Hepatocyte (in vitro differentiated cells): ENCODE data around the gene RIPK4. TPM values are rescaled to one million over a fixed set of nuclear protein-coding genes. Genes with fewer than 3 reads are reported as not detected.

Source experiments
- DNase-seq: peaks from one replicate; pipeline ENCODE4 v3.0.0-alpha.2; 2016; ENCODE audit warnings: low spot score
- H2AFZ ChIP-seq: fragments of 200-600 bp; sonication (generic); 2 replicates; pipeline ENCODE4 v1.6.0; 2016; ENCODE audit warnings: antibody characterized with exemption, mild to moderate bottlenecking
- H3K27ac ChIP-seq: fragments of 200-600 bp; sonication (generic); 2 replicates; pipeline ENCODE4 v1.5.1; 2016; ENCODE audit warnings: mild to moderate bottlenecking
- H3K27me3 ChIP-seq: fragments of 200-600 bp; sonication (generic); 2 replicates; pipeline ENCODE4 v1.6.1; 2016
- H3K36me3 ChIP-seq: fragments of 200-600 bp; sonication (generic); replicated peaks from 2 replicates; pipeline ENCODE4 v1.5.1; 2016; ENCODE audit warnings: low read depth; ENCODE audit not compliant: insufficient read depth
- H3K4me1 ChIP-seq: fragments of 200-600 bp; sonication (generic); 2 replicates; pipeline ENCODE4 v1.5.1; 2016; ENCODE audit warnings: mild to moderate bottlenecking, moderate library complexity; ENCODE audit not compliant: insufficient read depth
- H3K4me2 ChIP-seq: fragments of 200-600 bp; sonication (generic); 2 replicates; pipeline ENCODE4 v1.6.0; 2016
- H3K4me3 ChIP-seq: fragments of 200-600 bp; sonication (generic); 2 replicates; pipeline ENCODE4 v1.5.1; 2016; ENCODE audit warnings: mild to moderate bottlenecking
- H3K79me2 ChIP-seq: fragments of 200-600 bp; sonication (generic); 2 replicates; pipeline ENCODE4 v1.6.0; 2017; ENCODE audit warnings: mild to moderate bottlenecking
- H3K9me2 ChIP-seq: fragments of 200-600 bp; sonication (generic); replicated peaks from 2 replicates; pipeline ENCODE4 v1.6.0; 2017; ENCODE audit warnings: mild to moderate bottlenecking; ENCODE audit not compliant: insufficient read depth
- H3K9me3 ChIP-seq: fragments of 200-600 bp; sonication (generic); 2 replicates; pipeline ENCODE4 v1.5.1; 2016; ENCODE audit warnings: low read depth, mild to moderate bottlenecking
- H4K20me1 ChIP-seq: fragments of 200-600 bp; sonication (generic); 2 replicates; pipeline ENCODE4 v1.6.0; 2016; ENCODE audit warnings: mild to moderate bottlenecking; ENCODE audit not compliant: insufficient read depth, poor library complexity, severe bottlenecking
- EZH2 ChIP-seq: fragments of 200-600 bp; sonication (generic); IDR thresholded peaks from 2 replicates; pipeline ENCODE4 v1.6.1; 2016; ENCODE audit warnings: antibody characterized with exemption, mild to moderate bottlenecking, borderline replicate concordance
- EZH2phosphoT487 ChIP-seq: fragments of 200-600 bp; sonication (generic); IDR thresholded peaks from one replicate; pipeline ENCODE4 v1.6.1; 2018; ENCODE audit warnings: antibody characterized with exemption, mild to moderate bottlenecking, low read depth, moderate library complexity; ENCODE audit not compliant: unreplicated experiment, severe bottlenecking
- WGBS: methylation state at CpG from one replicate; pipeline ENCODE4 v1.1.6; 2016; ENCODE audit warnings: low lambda C conversion rate; ENCODE audit errors: missing lambda C conversion rate; 5-methylcytosine and 5-hydroxymethylcytosine counted together
- polyA plus RNA-seq: library from polyadenylated mRNA; unstranded; fragments of >200 nt; fragmentation: Nextera tagmentation; extraction: Ambion mirVana; gene quantifications from 2 replicates; pipeline ENCODE4 v1.2.1, GENCODE V29; 2016
- total RNA-seq: library from RNA; depleted of rRNA; stranded (reverse); fragments of >200 nt; gene quantifications from 2 replicates; pipeline ENCODE4 v1.2.3, GENCODE V29; 2014
- TF ChIP-seq, protein P1 (sequence below): fragments of 200-600 bp; sonication (generic); IDR thresholded peaks from 2 replicates; pipeline ENCODE4 v1.5.1; 2016; ENCODE audit warnings: antibody characterized with exemption, mild to moderate bottlenecking; ENCODE audit not compliant: poor library complexity

Gene RIPK4
- 19.7 and 32.8 TPM in 2 replicates for total RNA-seq
- polyA plus RNA-seq, result 28.1 and 31.0 TPM in 2 replicates

DNA sequence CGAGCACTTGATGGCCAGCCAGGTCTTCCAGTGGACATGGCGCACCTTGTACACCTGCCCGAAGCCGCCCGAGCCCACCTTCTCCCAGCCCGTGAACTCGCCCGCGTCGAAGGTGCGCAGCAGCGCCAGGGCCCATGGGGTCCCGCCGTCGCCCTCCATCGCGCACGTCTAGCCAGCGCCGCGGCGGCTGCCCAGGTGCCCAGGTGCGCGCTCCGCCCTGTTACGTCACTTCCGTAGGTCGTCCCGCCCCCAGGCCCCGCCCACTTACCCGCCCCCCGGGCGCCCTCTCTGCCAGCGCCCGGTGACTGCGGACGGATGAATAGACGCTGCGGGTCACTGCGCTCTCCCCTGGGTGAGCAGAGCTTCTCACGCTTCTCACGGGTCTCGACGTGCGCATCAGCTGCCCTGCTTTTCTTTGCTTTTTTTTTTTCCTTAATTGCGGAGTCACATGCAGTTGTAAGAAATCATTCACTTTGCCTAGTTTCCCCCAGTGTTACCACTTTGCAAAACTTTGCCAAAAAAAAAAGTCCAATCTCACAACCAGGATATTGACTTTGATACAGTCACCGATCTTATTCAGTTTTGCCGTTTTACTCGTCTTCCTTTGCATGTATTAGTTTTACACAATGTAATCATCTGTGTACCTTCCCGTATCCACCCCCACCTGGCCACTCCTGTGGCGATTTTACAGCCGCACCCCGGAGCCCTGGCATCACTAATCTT lies at the start of gene RIPK4:
Gene RIPK4, minus strand, starts transcription at position 170 of the 723 bp plus-strand sequence. Its CDS starts 11 bp downstream, at position 159.
- Histone ChIP-seq H2AFZ (peak within 1 kb of the TSS; percentile 13), H3K9me2 (no peaks in the 10 kb centered on the region), H3K4me3 (peak within 1 kb of the TSS; percentile 51), H3K79me2 (peaks cover 47% of the 10 kb centered on the region), H3K27me3 (peaks cover 24% of the 10 kb centered on the region), H3K27ac (peak within 1 kb of the TSS; percentile 94), H3K4me1 (peaks cover 26% of the 10 kb centered on the region), H3K36me3 (no peaks in the 10 kb centered on the region), H3K9me3 (no peaks in the 10 kb centered on the region), H3K4me2 (peak within 1 kb of the TSS; percentile 70), H4K20me1 (peaks cover 41% of the 10 kb centered on the region)
- TF ChIP-seq EZH2phosphoT487 (peak; percentile 22), EZH2 (no peak)
- TF ChIP-seq, protein P1, sequence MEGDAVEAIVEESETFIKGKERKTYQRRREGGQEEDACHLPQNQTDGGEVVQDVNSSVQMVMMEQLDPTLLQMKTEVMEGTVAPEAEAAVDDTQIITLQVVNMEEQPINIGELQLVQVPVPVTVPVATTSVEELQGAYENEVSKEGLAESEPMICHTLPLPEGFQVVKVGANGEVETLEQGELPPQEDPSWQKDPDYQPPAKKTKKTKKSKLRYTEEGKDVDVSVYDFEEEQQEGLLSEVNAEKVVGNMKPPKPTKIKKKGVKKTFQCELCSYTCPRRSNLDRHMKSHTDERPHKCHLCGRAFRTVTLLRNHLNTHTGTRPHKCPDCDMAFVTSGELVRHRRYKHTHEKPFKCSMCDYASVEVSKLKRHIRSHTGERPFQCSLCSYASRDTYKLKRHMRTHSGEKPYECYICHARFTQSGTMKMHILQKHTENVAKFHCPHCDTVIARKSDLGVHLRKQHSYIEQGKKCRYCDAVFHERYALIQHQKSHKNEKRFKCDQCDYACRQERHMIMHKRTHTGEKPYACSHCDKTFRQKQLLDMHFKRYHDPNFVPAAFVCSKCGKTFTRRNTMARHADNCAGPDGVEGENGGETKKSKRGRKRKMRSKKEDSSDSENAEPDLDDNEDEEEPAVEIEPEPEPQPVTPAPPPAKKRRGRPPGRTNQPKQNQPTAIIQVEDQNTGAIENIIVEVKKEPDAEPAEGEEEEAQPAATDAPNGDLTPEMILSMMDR, result no peak
- peak; percentile 95 for DNase-seq
- 1% methylated on average over 48 of the region's 53 CpGs for WGBS

DNA sequence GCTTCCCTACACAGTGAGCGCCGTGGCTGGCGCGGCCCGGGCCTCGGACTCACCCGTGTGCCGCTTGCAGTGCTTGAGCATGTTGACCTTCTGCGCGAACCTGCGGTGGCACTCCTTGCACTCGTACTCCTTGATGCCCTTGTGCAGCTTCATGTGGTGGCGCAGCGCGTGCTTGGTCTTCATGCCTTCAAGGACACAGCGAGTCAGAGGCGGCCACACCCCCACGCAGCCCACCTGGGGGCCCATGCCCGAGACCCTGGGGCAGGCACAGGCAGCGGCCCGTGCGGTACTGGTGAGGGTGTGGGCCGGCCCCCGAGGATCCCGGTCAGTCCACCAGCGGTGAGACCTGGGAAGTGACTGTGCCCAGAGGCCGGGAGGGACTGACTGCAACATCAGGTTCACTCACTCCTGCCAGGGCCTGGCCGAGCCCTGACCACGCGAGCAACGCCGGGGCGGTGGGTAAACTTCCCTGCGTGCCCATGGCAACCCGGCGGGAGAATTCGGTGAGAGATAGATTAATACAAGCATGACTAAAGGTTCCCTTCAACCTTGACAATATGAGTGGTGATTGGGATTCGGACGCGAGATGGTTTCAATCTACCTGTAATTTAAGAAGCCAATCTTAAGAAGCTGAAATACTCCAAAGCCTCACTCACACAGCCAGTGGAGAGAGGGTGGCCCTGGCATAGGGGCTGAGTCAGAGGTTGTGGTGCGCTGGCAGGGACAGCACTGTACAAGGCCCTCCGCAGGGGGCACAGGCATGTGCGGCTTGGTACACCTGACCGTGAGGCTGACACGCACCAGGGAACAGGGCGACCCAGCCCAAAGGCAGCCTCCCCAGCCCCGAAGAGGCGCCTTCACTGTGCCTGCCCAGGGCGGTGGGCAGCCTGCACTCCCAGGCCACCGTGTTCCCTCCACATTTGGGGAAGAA lies 49.1 kb upstream of the RIPK4 start:
- H3K9me2 ChIP-seq, result no peaks in the 10 kb centered on the region
- H4K20me1 ChIP-seq, result no peaks in the 10 kb centered on the region
- no peaks in the 10 kb centered on the region for H3K4me1 ChIP-seq
- 96% methylated on average over 48 of the region's 50 CpGs for WGBS
- H3K4me3 ChIP-seq, result no peak overlapping the region
- H3K27ac ChIP-seq, result no peak overlapping the region
- no peaks in the 10 kb centered on the region for H3K9me3 ChIP-seq
- no peaks in the 10 kb centered on the region for H3K27me3 ChIP-seq
- no peak overlapping the region for H3K4me2 ChIP-seq
- H2AFZ ChIP-seq, result no peak overlapping the region
- TF ChIP-seq, protein P1, result no peak
- TF ChIP-seq EZH2, result no peak
- TF ChIP-seq EZH2phosphoT487, result no peak
- DNase-seq, result no peak
- no peaks in the 10 kb centered on the region for H3K79me2 ChIP-seq
- no peaks in the 10 kb centered on the region for H3K36me3 ChIP-seq

DNA sequence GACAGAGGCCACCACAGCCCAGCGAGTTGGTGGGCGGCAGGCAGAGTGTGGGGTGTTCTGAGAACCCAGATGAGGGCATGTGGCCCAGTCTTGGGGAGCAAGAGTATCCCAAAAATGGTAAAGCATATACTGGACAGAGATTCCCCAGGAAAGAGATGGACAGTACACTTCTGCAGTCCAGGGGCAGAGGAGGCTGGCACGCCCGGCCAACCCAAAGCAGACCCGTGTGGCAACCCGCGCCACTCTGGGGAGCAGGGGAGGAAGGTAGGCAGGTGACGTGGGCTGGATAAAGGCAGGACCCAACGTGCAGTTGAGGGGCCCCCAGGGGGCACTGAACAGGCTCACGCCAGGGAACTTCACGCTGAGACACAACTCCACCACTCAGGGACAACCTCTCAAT lies 46.4 kb upstream of the RIPK4 start:
- H3K4me1 ChIP-seq, result no peaks in the 10 kb centered on the region
- H3K27ac ChIP-seq, result no peak overlapping the region
- H3K9me3 ChIP-seq, result no peaks in the 10 kb centered on the region
- no peak overlapping the region for H3K4me3 ChIP-seq
- no peak overlapping the region for H3K4me2 ChIP-seq
- TF ChIP-seq EZH2, result no peak
- TF ChIP-seq EZH2phosphoT487, result no peak
- TF ChIP-seq, protein P1, result no peak
- H4K20me1 ChIP-seq, result no peaks in the 10 kb centered on the region
- no peak for DNase-seq
- H2AFZ ChIP-seq, result no peak overlapping the region
- H3K79me2 ChIP-seq, result no peaks in the 10 kb centered on the region
- H3K36me3 ChIP-seq, result no peaks in the 10 kb centered on the region
- H3K9me2 ChIP-seq, result no peaks in the 10 kb centered on the region
- no peaks in the 10 kb centered on the region for H3K27me3 ChIP-seq
- WGBS, result 94% methylated on average over 11 of the region's 11 CpGs
